NT2/D1 (cell line): ENCODE results near the gene TBCD.

ENCODE experiments used
- DNase-seq: peaks from one replicate; pipeline ENCODE4 v3.0.0-alpha.2; 2011; ENCODE audit warnings: low read depth, low spot score
- H3K27me3 ChIP-seq: 2 replicates; pipeline ENCODE4 v1.6.0; 2011; ENCODE audit warnings: mild to moderate bottlenecking; ENCODE audit not compliant: insufficient read length, insufficient read depth
- H3K36me3 ChIP-seq: 2 replicates; pipeline ENCODE4 v1.6.1; 2011; ENCODE audit warnings: mild to moderate bottlenecking, low read length, mixed read lengths; ENCODE audit not compliant: insufficient read depth, insufficient read length
- H3K4me1 ChIP-seq: 2 replicates; pipeline ENCODE4 v1.5.1; 2011; ENCODE audit not compliant: insufficient read depth, insufficient read length
- H3K4me3 ChIP-seq: 2 replicates; pipeline ENCODE4 v1.5.1; 2011; ENCODE audit warnings: low read depth; ENCODE audit not compliant: insufficient read length
- H3K9ac ChIP-seq: 2 replicates; pipeline ENCODE4 v1.6.0; 2011; ENCODE audit warnings: low read depth; ENCODE audit not compliant: insufficient read length
- H3K9me3 ChIP-seq: 2 replicates; pipeline ENCODE4 v1.5.1; 2011; ENCODE audit warnings: mild to moderate bottlenecking, low read length; ENCODE audit not compliant: insufficient read depth
- SUZ12 ChIP-seq: IDR thresholded peaks from 2 replicates; pipeline ENCODE4 v1.6.1; 2011; ENCODE audit not compliant: insufficient read length, insufficient read depth; ENCODE audit errors: extremely low read depth
- YY1 ChIP-seq: IDR thresholded peaks from 2 replicates; pipeline ENCODE4 v1.6.1; 2011; ENCODE audit not compliant: insufficient read length, insufficient read depth
- ZNF274 ChIP-seq: IDR thresholded peaks from 2 replicates; pipeline ENCODE4 v1.6.1; 2011; ENCODE audit warnings: mild to moderate bottlenecking, low read depth, low read length

Gene TBCD

DNA sequence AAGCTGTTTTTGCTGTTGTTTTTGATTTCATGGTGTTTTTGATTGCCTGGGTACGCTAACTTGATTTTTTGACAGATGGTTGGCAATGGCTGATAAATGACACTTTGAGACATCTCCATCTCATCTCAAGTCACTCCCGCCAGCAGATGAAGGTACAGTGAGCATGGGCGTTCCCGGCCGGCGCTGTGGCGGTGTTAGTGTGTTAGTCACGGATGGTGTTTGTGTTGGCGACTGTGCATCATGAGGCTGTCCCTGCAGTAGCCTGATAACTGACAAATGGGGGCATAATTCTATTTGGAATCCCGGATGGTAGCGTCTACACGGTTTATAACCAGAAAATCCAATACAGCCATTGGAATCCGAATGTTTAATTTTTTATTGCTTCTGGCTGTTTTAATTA is 169.6 kb downstream of the TBCD start:
- Histone ChIP-seq H3K9ac (no peak overlapping the region), H3K9me3 (no peaks in the 10 kb centered on the region), H3K36me3 (peaks cover 35% of the 10 kb centered on the region), H3K4me3 (no peak overlapping the region), H3K27me3 (no peaks in the 10 kb centered on the region), H3K4me1 (peaks cover 3% of the 10 kb centered on the region)
- TF ChIP-seq SUZ12 = no peak
- TF ChIP-seq ZNF274 = no peak
- no peak for TF ChIP-seq YY1
- DNase-seq = no peak

- H3K27me3 ChIP-seq = no peaks in the 10 kb centered on the region
- no peaks in the 10 kb centered on the region for H3K9me3 ChIP-seq
- DNase-seq = no peak
- H3K4me1 ChIP-seq = peaks cover 3% of the 10 kb centered on the region
- H3K36me3 ChIP-seq = peaks cover 47% of the 10 kb centered on the region
- H3K4me3 ChIP-seq = no peak overlapping the region
- H3K9ac ChIP-seq = no peak overlapping the region
- TF ChIP-seq SUZ12 = no peak
- no peak for TF ChIP-seq ZNF274
- TF ChIP-seq YY1 = no peak
Observed at GRCh38 chr17:82922646-82923045, 170.8 kb downstream of the TBCD start.

DNA sequence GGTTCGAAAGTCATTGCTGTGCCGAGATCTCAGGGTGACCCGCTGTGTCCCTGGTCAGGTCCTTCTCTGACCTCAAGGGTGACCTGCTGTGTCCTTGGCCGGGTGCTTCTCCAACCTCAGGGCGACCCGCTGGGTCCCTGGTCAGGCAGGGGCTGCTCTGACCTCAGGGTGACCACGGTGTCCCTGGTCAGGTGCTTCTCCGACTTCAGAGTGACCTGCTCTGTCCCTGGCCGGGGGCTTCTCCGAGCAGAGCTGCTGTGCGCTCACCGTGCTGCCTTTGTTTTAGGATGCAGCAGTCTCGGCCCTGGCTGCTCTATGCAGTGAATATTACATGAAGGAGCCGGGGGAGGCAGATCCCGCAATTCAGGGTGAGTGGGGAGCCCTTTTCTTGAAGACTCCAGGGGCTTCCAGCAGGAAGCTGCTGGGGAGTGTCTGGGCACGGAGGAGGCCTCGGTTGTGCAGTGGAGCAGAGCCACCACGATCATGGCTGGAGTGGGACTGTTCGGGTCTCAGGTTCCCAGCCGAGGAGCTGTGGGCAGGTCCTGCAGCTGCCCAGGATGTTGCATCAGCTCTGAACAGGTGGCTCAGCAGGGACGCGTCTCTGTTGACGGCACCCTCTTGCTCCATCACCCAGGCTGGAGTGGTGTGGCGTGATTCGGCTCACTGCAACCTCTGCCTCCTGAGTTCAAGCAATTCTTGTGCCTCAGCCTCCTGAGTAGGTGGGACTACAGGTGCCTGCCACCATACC is 171.7 kb downstream of the TBCD start:
- Histone ChIP-seq H3K4me3 (no peak overlapping the region), H3K9me3 (no peaks in the 10 kb centered on the region), H3K4me1 (peaks cover 3% of the 10 kb centered on the region), H3K27me3 (no peaks in the 10 kb centered on the region), H3K36me3 (peaks cover 56% of the 10 kb centered on the region), H3K9ac (no peak overlapping the region)
- no peak for DNase-seq
- TF ChIP-seq SUZ12 = no peak
- TF ChIP-seq ZNF274 = no peak
- no peak for TF ChIP-seq YY1

DNA sequence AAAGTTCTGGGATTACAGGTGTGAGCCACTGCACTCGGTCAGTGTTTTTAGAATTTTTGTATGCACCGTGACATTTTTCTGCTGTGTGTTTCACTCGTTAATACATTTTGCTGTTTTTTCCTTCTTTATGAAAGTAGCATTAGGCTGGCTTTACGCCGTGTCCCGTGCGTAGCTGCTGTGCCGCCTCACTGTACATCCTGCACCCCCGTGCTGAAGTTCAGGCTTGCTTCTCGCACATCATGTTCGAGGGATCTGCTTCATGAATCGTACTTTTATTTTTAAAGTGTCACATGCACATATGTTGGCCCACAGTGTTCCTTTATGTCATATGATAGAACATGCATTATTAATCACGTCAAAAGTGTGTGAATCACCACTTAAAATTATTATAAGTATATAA is 172.3 kb downstream of the TBCD start:
- Histone ChIP-seq H3K36me3 (peaks cover 63% of the 10 kb centered on the region), H3K9me3 (no peaks in the 10 kb centered on the region)

DNA sequence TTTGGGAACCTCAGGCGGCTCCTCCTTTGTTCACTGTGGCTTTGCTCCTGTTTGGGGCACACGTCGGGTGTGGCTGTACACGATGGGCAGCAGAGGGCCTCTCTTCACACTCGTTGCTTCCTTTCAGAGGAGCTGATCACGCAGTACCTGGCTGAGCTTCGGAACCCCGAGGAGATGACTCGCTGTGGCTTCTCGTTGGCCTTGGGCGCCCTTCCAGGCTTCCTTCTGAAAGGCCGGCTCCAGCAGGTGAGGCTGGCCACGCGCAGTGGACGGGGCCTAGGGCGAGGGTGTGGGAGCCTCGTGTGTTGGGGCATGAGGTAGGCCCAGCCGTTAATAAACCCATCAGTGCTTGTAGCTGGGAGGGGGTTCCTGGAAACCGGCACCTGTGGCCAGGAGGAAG is 172.9 kb downstream of the TBCD start:
- Histone ChIP-seq H3K36me3 (peaks cover 69% of the 10 kb centered on the region), H3K4me3 (no peak overlapping the region), H3K27me3 (no peaks in the 10 kb centered on the region), H3K9me3 (no peaks in the 10 kb centered on the region), H3K4me1 (peaks cover 3% of the 10 kb centered on the region), H3K9ac (no peak overlapping the region)
- TF ChIP-seq ZNF274 (no peak), SUZ12 (no peak), YY1 (no peak)
- no peak for DNase-seq

More for the DNA sequence above, 172.3 kb downstream of the TBCD start:
- Histone ChIP-seq H3K9ac (no peak overlapping the region), H3K4me1 (peaks cover 3% of the 10 kb centered on the region), H3K4me3 (no peak overlapping the region), H3K27me3 (no peaks in the 10 kb centered on the region)
- TF ChIP-seq ZNF274 = no peak
- DNase-seq = no peak

GRCh38 chr17:82925336-82925735 is 173.5 kb downstream of the TBCD start:
- Histone ChIP-seq H3K4me3 (no peak overlapping the region), H3K36me3 (peaks cover 74% of the 10 kb centered on the region), H3K4me1 (peaks cover 3% of the 10 kb centered on the region), H3K9ac (no peak overlapping the region), H3K27me3 (no peaks in the 10 kb centered on the region), H3K9me3 (no peaks in the 10 kb centered on the region)
- TF ChIP-seq YY1 (no peak), SUZ12 (no peak), ZNF274 (no peak)
- DNase-seq = no peak

- DNase-seq = no peak
- Histone ChIP-seq H3K4me3 (no peak overlapping the region), H3K9me3 (no peaks in the 10 kb centered on the region), H3K4me1 (peaks cover 3% of the 10 kb centered on the region), H3K36me3 (peaks cover 80% of the 10 kb centered on the region), H3K9ac (no peak overlapping the region), H3K27me3 (no peaks in the 10 kb centered on the region)
- TF ChIP-seq YY1 = no peak
- TF ChIP-seq SUZ12 = no peak
- TF ChIP-seq ZNF274 = no peak
Observed at GRCh38 chr17:82926081-82926480, 174.2 kb downstream of the TBCD start.

DNA sequence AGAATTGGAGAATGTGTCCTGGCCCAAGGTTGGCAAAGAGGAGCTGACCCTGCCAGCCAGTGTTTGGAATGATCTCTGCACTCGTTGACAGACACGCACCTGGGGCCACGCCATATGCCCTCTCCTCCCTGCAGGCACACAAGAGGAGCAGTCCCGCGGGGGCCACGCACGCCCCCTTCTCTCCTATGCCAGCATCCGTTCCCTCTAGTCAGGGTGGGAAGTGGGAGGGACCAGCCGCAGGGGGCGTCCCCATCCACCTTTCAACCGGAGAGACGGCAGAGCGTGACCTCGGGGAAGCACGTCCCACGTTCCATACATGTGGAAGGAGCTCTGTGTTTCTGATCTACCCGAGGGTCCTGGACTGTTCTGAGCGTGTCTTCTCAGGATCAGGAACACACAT is 174.9 kb downstream of the TBCD start:
- no peak for DNase-seq
- no peaks in the 10 kb centered on the region for H3K9me3 ChIP-seq
- H3K27me3 ChIP-seq = no peaks in the 10 kb centered on the region
- H3K4me1 ChIP-seq = peaks cover 3% of the 10 kb centered on the region
- no peak overlapping the region for H3K4me3 ChIP-seq
- H3K9ac ChIP-seq = no peak overlapping the region
- H3K36me3 ChIP-seq = peaks cover 82% of the 10 kb centered on the region
- no peak for TF ChIP-seq SUZ12
- no peak for TF ChIP-seq YY1
- TF ChIP-seq ZNF274 = no peak
